ENCODE results near the gene S100A3. TPM values are rescaled to one million over a fixed set of nuclear protein-coding genes. Genes with fewer than 3 reads are reported as not detected.

Gene S100A3
- polyA plus RNA-seq, 3 donors, result 0.31 to 0.54 TPM; not detected in 1

- peaks cover 20 to 27% of the 10 kb centered on the region in 2 donors for H3K36me3 ChIP-seq (replicated peaks in 1 of 2; ENCODE audit: control insufficient read depth in 1 of 2, insufficient read depth in 2 of 2, low read length in 2 of 2)
- no peak for DNase-seq
- H3K4me1 Mint-ChIP-seq, result peaks cover 93% of the 10 kb centered on the region
- H3K4me3 Mint-ChIP-seq, result peak overlapping the region; percentile 98 to 100
- H3K27me3 ChIP-seq (ENCODE audit: control insufficient read depth in 2 of 2, insufficient read depth in 2 of 2, low read length in 2 of 2), result no peaks in the 10 kb centered on the region
- H3K27ac Mint-ChIP-seq, result peak overlapping the region; percentile 90 to 98 (median 95)
- TF ChIP-seq, protein P1, sequence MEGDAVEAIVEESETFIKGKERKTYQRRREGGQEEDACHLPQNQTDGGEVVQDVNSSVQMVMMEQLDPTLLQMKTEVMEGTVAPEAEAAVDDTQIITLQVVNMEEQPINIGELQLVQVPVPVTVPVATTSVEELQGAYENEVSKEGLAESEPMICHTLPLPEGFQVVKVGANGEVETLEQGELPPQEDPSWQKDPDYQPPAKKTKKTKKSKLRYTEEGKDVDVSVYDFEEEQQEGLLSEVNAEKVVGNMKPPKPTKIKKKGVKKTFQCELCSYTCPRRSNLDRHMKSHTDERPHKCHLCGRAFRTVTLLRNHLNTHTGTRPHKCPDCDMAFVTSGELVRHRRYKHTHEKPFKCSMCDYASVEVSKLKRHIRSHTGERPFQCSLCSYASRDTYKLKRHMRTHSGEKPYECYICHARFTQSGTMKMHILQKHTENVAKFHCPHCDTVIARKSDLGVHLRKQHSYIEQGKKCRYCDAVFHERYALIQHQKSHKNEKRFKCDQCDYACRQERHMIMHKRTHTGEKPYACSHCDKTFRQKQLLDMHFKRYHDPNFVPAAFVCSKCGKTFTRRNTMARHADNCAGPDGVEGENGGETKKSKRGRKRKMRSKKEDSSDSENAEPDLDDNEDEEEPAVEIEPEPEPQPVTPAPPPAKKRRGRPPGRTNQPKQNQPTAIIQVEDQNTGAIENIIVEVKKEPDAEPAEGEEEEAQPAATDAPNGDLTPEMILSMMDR (IDR thresholded peaks at IDR 0.05), result no peak
- peaks cover 37% of the 10 kb centered on the region for H4K20me1 ChIP-seq (ENCODE audit: insufficient read depth, low read length)
- peak overlapping the region; percentile 70 for H3K9ac ChIP-seq (ENCODE audit: insufficient read depth, low read length, poor library complexity, severe bottlenecking)
- peak overlapping the region; percentile 83 to 94 (median 87) for H3K4me3 ChIP-seq (replicated peaks in 1 of 3; ENCODE audit: low read depth in 2 of 3, low read length in 3 of 3)
- peaks cover 0 to 6% (median 0%) of the 10 kb centered on the region in 3 donors for H3K27me3 Mint-ChIP-seq (ENCODE audit: low read depth in 3 of 3)
- no peak overlapping the region for H2AFZ ChIP-seq (ENCODE audit: insufficient read depth, low read depth, low read length, poor library complexity, severe bottlenecking)
- peaks cover 0 to 1% (median 0%) of the 10 kb centered on the region in 7 donors for H3K9me3 Mint-ChIP-seq
- H3K79me2 ChIP-seq (ENCODE audit: insufficient read depth, low read length), result peaks cover 56% of the 10 kb centered on the region
- WGBS (ENCODE audit: insufficient coverage), result 92% methylated on average over 3 of the region's 4 CpGs
- peaks cover 37 to 42% of the 10 kb centered on the region in 2 donors for H3K36me3 Mint-ChIP-seq
- H3K4me2 ChIP-seq (replicated peaks; ENCODE audit: extremely low read depth, low read length, poor library complexity, severe bottlenecking), result peak overlapping the region; percentile 98
- peak overlapping the region; percentile 72 to 91 for H3K27ac ChIP-seq (ENCODE audit: low read depth in 1 of 2, low read length in 2 of 2)
- intact Hi-C loops (cut with micrococcal nuclease), result no loop called here
- H3K4me1 ChIP-seq (ENCODE audit: control insufficient read depth in 1 of 2, insufficient read depth in 2 of 2, low read length in 2 of 2), result peaks cover 86 to 93% of the 10 kb centered on the region in 2 donors
- H3K9me3 ChIP-seq (replicated peaks in 1 of 2; ENCODE audit: control insufficient read depth in 1 of 2, insufficient read depth in 1 of 2, low read length in 2 of 2), result no peaks in the 10 kb centered on the region
These were observed 5.3 kb downstream of the S100A3 start for GRCh38 chr1:153543736-153544135.

DNA sequence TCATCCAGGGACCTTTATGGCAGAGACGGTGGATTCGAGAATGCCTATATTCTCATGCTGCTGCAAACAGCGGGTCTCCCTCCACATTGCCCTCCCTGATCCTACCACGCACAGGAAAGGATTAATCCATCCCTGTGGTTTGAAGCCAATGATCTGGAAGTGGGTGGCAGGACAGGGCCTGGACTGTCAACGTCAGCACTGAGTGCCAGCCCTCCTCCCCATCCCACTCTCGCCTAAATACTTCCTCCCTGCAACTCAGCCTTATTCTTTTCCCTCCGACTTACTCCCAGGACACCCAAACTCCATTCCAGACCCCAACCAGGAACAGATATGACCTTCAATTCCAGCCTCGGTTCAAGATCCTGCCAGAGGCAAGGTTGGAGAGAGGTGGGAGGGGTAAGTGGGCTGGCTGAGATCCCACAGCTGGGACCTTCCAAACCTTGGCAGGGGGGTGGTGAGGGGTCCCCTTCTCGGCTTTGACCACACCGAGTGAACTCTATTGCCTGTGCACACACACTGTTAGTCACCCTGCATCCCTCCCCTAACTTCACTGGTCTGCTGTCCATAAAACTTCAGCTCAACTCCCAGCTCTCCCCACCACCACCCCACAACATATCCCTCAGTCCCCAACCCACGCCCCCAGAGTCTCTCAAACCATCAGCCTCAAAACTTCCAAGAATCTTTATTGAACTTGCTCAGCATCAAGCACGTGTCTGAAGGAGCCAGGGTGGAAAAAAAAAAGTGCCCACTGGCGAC lies 5.9 kb downstream of the S100A3 start:
- peaks cover 0 to 6% (median 0%) of the 10 kb centered on the region in 3 donors for H3K27me3 Mint-ChIP-seq (ENCODE audit: low read depth in 3 of 3)

More for the DNA sequence above, 5.9 kb downstream of the S100A3 start:
- peaks cover 0 to 1% (median 0%) of the 10 kb centered on the region in 7 donors for H3K9me3 Mint-ChIP-seq
- Histone ChIP-seq H3K4me3 (replicated peaks in 1 of 3; ENCODE audit: low read depth in 2 of 3, low read length in 3 of 3) (peak overlapping the region in 2 of 3 experiments; percentile 87 to 94), H3K4me1 (ENCODE audit: control insufficient read depth in 1 of 2, insufficient read depth in 2 of 2, low read length in 2 of 2) (peaks cover 80 to 92% of the 10 kb centered on the region in 2 donors), H4K20me1 (ENCODE audit: insufficient read depth, low read length) (peaks cover 37% of the 10 kb centered on the region), H3K27me3 (ENCODE audit: control insufficient read depth in 2 of 2, insufficient read depth in 2 of 2, low read length in 2 of 2) (no peaks in the 10 kb centered on the region), H3K79me2 (ENCODE audit: insufficient read depth, low read length) (peaks cover 56% of the 10 kb centered on the region), H3K9me3 (replicated peaks in 1 of 2; ENCODE audit: control insufficient read depth in 1 of 2, insufficient read depth in 1 of 2, low read length in 2 of 2) (no peaks in the 10 kb centered on the region), H3K36me3 (replicated peaks in 1 of 2; ENCODE audit: control insufficient read depth in 1 of 2, insufficient read depth in 2 of 2, low read length in 2 of 2) (peaks cover 20 to 27% of the 10 kb centered on the region in 2 donors), H3K9ac (ENCODE audit: insufficient read depth, low read length, poor library complexity, severe bottlenecking) (no peak overlapping the region), H3K27ac (ENCODE audit: low read depth in 1 of 2, low read length in 2 of 2) (peak overlapping the region; percentile 72 to 91), H3K4me2 (replicated peaks; ENCODE audit: extremely low read depth, low read length, poor library complexity, severe bottlenecking) (peak overlapping the region; percentile 98), H2AFZ (ENCODE audit: insufficient read depth, low read depth, low read length, poor library complexity, severe bottlenecking) (no peak overlapping the region)
- H3K4me3 Mint-ChIP-seq, result peak overlapping the region; percentile 98 to 100
- peaks cover 91% of the 10 kb centered on the region for H3K4me1 Mint-ChIP-seq
- WGBS (ENCODE audit: insufficient coverage), result 61% methylated on average over 5 of the region's 13 CpGs
- DNase-seq, result no peak
- TF ChIP-seq, protein P1 (IDR thresholded peaks at IDR 0.05), result no peak
- peaks cover 37 to 42% of the 10 kb centered on the region in 2 donors for H3K36me3 Mint-ChIP-seq
- peak overlapping the region; percentile 90 to 98 (median 95) for H3K27ac Mint-ChIP-seq
- intact Hi-C loops (cut with micrococcal nuclease), result no loop called here
